ENCODE measurements around the gene SRXN1.

SRXN1 gene

GRCh38 chr20:641516-641875, 11.5 kb downstream of the SRXN1 start:
- Histone ChIP-seq H3K4me3 (ENCODE audit: low read depth, low read length) (no peak overlapping the region), H3K27ac (no peak overlapping the region), H3K36me3 (replicated peaks) (no peaks in the 10 kb centered on the region), H3K27me3 (replicated peaks) (no peaks in the 10 kb centered on the region)
- DNase-seq, result no peak
- in situ Hi-C loops (cut with HindIII; ENCODE audit: low pct_ligation_motif_present, low sequenced_read_pairs), result no loop called here
- no peak for TF ChIP-seq CTCF (IDR thresholded peaks at IDR 0.05; ENCODE audit: low read depth, low read length, missing control alignments)

GRCh38 chr20:640674-641515, 12.1 kb downstream of the SRXN1 start:
- Histone ChIP-seq H3K36me3 (replicated peaks) (no peaks in the 10 kb centered on the region), H3K4me3 (ENCODE audit: low read depth, low read length) (no peak overlapping the region), H3K27me3 (replicated peaks) (no peaks in the 10 kb centered on the region), H3K27ac (no peak overlapping the region)
- DNase-seq, result no peak
- in situ Hi-C loops (cut with HindIII; ENCODE audit: low pct_ligation_motif_present, low sequenced_read_pairs), result no loop called here
- no peak for TF ChIP-seq CTCF (IDR thresholded peaks at IDR 0.05; ENCODE audit: low read depth, low read length, missing control alignments)

GRCh38 chr20:638579-638978, 14.4 kb downstream of the SRXN1 start:
- Histone ChIP-seq H3K4me3 (ENCODE audit: low read depth, low read length) (no peak overlapping the region), H3K27me3 (replicated peaks) (no peaks in the 10 kb centered on the region), H3K36me3 (replicated peaks) (no peaks in the 10 kb centered on the region), H3K27ac (no peak overlapping the region)
- in situ Hi-C loops (cut with HindIII; ENCODE audit: low pct_ligation_motif_present, low sequenced_read_pairs), result no loop called here
- no peak for DNase-seq
- TF ChIP-seq CTCF (IDR thresholded peaks at IDR 0.05; ENCODE audit: low read depth, low read length, missing control alignments), result no peak

- Histone ChIP-seq H3K36me3 (replicated peaks) (no peaks in the 10 kb centered on the region), H3K27ac (no peak overlapping the region), H3K27me3 (replicated peaks) (no peaks in the 10 kb centered on the region), H3K4me3 (ENCODE audit: low read depth, low read length) (no peak overlapping the region)
- DNase-seq, result no peak
- TF ChIP-seq CTCF (IDR thresholded peaks at IDR 0.05; ENCODE audit: low read depth, low read length, missing control alignments), result no peak
- in situ Hi-C loops (cut with HindIII; ENCODE audit: low pct_ligation_motif_present, low sequenced_read_pairs), result no loop called here
Measured at GRCh38 chr20:637559-637958, 15.4 kb downstream of the SRXN1 start.

GRCh38 chr20:635893-636338, 17.1 kb downstream of the SRXN1 start:
- no peak for TF ChIP-seq CTCF (IDR thresholded peaks at IDR 0.05; ENCODE audit: low read depth, low read length, missing control alignments)
- Histone ChIP-seq H3K27me3 (replicated peaks) (no peaks in the 10 kb centered on the region), H3K27ac (no peak overlapping the region), H3K36me3 (replicated peaks) (no peaks in the 10 kb centered on the region), H3K4me3 (ENCODE audit: low read depth, low read length) (no peak overlapping the region)
- DNase-seq, result no peak
- in situ Hi-C loops (cut with HindIII; ENCODE audit: low pct_ligation_motif_present, low sequenced_read_pairs), result no loop called here

All from brain microvascular endothelial cell (primary cell).